ENCODE data around the gene CNTNAP2. TPM values are rescaled to one million over a fixed set of nuclear protein-coding genes. Genes with fewer than 3 reads are reported as not detected.

CNTNAP2 gene
- total and polyA plus RNA-seq, 9 of the 15 experiments (the other 6 are each of a cell fraction or from before 2014, with no cell fraction given), result 0.04 to 0.62 (median 0.09) TPM; not detected in 4

DNA sequence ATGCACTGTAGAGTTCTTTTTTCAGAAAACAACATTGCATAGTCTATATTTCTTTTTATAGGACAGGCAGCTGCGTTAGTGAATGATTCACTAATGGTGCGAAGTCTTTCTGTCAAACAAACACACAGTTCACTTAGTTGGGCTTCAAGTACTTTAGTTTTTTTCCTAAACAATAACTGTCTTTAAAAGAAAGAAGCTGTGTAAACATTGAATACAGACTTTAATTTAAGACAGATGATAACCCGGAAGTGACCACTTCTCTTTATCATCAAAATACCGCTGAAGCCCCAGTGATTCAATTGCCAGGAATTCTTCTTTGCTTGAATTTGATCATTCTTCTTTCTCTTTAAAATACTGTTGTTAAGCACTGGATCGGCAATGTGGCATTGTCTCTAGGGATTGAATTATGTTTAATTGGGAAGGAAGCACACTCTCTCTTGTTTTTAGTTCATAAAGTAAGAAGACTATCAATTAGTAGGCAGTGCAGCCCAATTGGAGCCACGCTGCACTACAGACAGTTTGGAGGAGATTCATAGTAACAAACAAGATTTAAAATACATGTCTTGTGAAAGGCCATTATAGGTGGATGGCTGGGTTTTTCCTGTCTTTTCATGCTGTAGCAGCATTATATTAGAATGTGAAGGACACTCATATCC is 30.4 kb downstream of the CNTNAP2 start:
- Histone ChIP-seq H3K36me3 (ENCODE audit: control insufficient read depth, insufficient read depth, low read length) (no peaks in the 10 kb centered on the region), H3K27ac (ENCODE audit: extremely low read depth, low read depth, low read length) (no peak overlapping the region), H3K27me3 (ENCODE audit: control insufficient read depth in 2 of 2, insufficient read depth in 2 of 2, low read length in 2 of 2) (no peaks in the 10 kb centered on the region), H3K4me3 (no peak overlapping the region), H3K4me1 (replicated peaks in 1 of 2; ENCODE audit: control insufficient read depth in 2 of 2, insufficient read depth in 2 of 2, low read length in 2 of 2) (no peaks in the 10 kb centered on the region), H3K9ac (ENCODE audit: insufficient read depth in 1 of 2, low read depth in 2 of 2, low read length in 2 of 2) (no peak overlapping the region), H3K4me2 (ENCODE audit: insufficient read depth, low read length) (no peak overlapping the region), H3K9me3 (replicated peaks; ENCODE audit: control insufficient read depth, insufficient read depth, low read depth, low read length) (no peaks in the 10 kb centered on the region), H3K9me1 (ENCODE audit: control insufficient read depth, insufficient read depth, low read length) (no peaks in the 10 kb centered on the region), H2AFZ (ENCODE audit: low read depth, low read length) (no peak overlapping the region), H3K79me2 (ENCODE audit: control insufficient read depth, insufficient read depth, low read length) (no peaks in the 10 kb centered on the region), H4K20me1 (replicated peaks; ENCODE audit: control insufficient read depth, insufficient read depth, low read length) (no peaks in the 10 kb centered on the region)
- BruUV-seq (replicated peaks), result no TSS peak
- WGBS (ENCODE audit: insufficient coverage, low coverage, missing lambda C conversion rate), result under 1% methylated on average over 6 of the region's 6 CpGs
- no peak for ATAC-seq
- no peak for DNase-seq (ENCODE audit: extremely low read depth in 1 of 4, low spot score in 3 of 4)
- POLR2A ChIA-PET, result no interaction called here
- CTCF ChIA-PET (ENCODE audit: low intra/inter-chr PET ratio), result no interaction called here
- in situ Hi-C loops (cut with MboI) (no loop called here), intact Hi-C loops (cut with micrococcal nuclease) (no loop called here)
- TF ChIP-seq, protein P1, sequence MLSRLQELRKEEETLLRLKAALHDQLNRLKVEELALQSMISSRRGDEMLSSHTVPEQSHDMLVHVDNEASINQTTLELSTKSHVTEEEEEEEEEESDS (CRISPR knock-in tag; IDR thresholded peaks at IDR 0.05), result no peak
- TF ChIP-seq, protein P2, sequence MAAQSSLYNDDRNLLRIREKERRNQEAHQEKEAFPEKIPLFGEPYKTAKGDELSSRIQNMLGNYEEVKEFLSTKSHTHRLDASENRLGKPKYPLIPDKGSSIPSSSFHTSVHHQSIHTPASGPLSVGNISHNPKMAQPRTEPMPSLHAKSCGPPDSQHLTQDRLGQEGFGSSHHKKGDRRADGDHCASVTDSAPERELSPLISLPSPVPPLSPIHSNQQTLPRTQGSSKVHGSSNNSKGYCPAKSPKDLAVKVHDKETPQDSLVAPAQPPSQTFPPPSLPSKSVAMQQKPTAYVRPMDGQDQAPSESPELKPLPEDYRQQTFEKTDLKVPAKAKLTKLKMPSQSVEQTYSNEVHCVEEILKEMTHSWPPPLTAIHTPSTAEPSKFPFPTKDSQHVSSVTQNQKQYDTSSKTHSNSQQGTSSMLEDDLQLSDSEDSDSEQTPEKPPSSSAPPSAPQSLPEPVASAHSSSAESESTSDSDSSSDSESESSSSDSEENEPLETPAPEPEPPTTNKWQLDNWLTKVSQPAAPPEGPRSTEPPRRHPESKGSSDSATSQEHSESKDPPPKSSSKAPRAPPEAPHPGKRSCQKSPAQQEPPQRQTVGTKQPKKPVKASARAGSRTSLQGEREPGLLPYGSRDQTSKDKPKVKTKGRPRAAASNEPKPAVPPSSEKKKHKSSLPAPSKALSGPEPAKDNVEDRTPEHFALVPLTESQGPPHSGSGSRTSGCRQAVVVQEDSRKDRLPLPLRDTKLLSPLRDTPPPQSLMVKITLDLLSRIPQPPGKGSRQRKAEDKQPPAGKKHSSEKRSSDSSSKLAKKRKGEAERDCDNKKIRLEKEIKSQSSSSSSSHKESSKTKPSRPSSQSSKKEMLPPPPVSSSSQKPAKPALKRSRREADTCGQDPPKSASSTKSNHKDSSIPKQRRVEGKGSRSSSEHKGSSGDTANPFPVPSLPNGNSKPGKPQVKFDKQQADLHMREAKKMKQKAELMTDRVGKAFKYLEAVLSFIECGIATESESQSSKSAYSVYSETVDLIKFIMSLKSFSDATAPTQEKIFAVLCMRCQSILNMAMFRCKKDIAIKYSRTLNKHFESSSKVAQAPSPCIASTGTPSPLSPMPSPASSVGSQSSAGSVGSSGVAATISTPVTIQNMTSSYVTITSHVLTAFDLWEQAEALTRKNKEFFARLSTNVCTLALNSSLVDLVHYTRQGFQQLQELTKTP (IDR thresholded peaks at IDR 0.05; ENCODE audit: low read depth in 1 of 2, partially characterized antibody in 2 of 2), result no peak
- TF ChIP-seq SMC3 (conservative IDR thresholded peaks at IDR 0.05; ENCODE audit: insufficient read depth, low read depth, low read length) (no peak), SMARCE1 (IDR thresholded peaks at IDR 0.05) (no peak), SREBF1 (IDR thresholded peaks at IDR 0.05; ENCODE audit: borderline replicate concordance, low read depth, low read length) (no peak), TCFL5 (CRISPR knock-in tag; conservative IDR thresholded peaks at IDR 0.05) (no peak), ZSCAN29 (IDR thresholded peaks at IDR 0.05) (no peak), MTF1 (CRISPR knock-in tag; IDR thresholded peaks at IDR 0.05; ENCODE audit: borderline replicate concordance) (no peak), BACH1 (tag; IDR thresholded peaks at IDR 0.05) (no peak), RHOXF2B (CRISPR knock-in tag; conservative IDR thresholded peaks at IDR 0.05) (no peak), NR2C1 (IDR thresholded peaks at IDR 0.05) (no peak), NR2C1 (tag; IDR thresholded peaks at IDR 0.05) (no peak), CEBPB (tag; IDR thresholded peaks at IDR 0.05) (no peak), PHB (CRISPR knock-in tag; IDR thresholded peaks at IDR 0.05) (no peak)
- TF ChIP-seq, protein P3, sequence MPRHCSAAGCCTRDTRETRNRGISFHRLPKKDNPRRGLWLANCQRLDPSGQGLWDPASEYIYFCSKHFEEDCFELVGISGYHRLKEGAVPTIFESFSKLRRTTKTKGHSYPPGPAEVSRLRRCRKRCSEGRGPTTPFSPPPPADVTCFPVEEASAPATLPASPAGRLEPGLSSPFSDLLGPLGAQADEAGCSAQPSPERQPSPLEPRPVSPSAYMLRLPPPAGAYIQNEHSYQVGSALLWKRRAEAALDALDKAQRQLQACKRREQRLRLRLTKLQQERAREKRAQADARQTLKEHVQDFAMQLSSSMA (CRISPR knock-in tag; IDR thresholded peaks at IDR 0.05), result no peak
- TF ChIP-seq, protein P4, sequence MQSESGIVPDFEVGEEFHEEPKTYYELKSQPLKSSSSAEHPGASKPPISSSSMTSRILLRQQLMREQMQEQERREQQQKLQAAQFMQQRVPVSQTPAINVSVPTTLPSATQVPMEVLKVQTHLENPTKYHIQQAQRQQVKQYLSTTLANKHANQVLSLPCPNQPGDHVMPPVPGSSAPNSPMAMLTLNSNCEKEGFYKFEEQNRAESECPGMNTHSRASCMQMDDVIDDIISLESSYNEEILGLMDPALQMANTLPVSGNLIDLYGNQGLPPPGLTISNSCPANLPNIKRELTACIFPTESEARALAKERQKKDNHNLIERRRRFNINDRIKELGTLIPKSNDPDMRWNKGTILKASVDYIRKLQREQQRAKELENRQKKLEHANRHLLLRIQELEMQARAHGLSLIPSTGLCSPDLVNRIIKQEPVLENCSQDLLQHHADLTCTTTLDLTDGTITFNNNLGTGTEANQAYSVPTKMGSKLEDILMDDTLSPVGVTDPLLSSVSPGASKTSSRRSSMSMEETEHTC (IDR thresholded peaks at IDR 0.05), result no peak
- no peak for FAIRE-seq
